ENCODE measurements around the gene PPIF.

DNA sequence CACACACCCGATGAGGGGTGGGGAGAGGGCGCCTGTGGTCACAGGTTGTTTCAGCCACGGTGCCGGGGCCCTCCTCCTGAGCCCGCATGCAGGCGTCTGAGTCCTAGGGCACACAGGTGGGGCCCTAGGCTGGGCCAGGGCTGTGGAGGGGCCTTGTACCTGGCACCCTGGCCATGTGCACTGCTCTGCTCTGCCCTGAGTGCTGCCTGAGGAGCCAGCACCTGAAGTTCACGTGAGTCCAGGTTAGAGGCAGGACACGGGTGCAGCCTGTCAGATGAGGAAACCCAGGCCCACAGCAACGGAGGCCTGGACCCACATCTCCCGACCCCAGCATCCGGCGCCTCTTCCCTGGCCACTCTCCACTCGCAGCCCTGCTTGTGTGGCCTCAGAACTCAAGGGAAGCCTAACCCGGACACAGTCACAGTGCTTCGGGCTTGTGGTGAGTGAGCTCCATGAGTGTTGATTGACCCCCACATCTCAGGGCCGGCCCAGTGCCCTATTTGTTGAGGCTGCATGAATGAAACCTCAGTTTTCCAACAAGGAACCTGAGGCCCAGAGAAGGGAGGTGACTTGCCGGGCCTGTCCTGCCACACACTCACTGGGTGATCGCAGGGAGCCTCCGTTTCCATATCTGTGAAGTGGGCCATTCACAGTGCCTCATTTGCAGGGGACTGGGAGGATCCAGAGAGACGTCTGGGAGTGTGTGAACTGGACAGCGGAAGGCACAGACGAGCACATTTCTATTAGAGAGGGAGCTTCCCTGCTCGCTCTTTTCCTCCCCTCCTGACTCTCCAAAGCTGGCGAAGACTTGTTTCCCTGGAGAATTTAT is 39.6 kb downstream of the PPIF start:
- TF ChIP-seq, protein P1, sequence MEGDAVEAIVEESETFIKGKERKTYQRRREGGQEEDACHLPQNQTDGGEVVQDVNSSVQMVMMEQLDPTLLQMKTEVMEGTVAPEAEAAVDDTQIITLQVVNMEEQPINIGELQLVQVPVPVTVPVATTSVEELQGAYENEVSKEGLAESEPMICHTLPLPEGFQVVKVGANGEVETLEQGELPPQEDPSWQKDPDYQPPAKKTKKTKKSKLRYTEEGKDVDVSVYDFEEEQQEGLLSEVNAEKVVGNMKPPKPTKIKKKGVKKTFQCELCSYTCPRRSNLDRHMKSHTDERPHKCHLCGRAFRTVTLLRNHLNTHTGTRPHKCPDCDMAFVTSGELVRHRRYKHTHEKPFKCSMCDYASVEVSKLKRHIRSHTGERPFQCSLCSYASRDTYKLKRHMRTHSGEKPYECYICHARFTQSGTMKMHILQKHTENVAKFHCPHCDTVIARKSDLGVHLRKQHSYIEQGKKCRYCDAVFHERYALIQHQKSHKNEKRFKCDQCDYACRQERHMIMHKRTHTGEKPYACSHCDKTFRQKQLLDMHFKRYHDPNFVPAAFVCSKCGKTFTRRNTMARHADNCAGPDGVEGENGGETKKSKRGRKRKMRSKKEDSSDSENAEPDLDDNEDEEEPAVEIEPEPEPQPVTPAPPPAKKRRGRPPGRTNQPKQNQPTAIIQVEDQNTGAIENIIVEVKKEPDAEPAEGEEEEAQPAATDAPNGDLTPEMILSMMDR (conservative IDR thresholded peaks at IDR 0.05): no peak
- TF ChIP-seq EZH2 (IDR thresholded peaks at IDR 0.05; ENCODE audit: low read depth): no peak
